H1 (cell line): ENCODE data around the gene EXOG.
"Not testable (repeated sequence)": the region's sequence is repeated elsewhere in the genome, so short reads cannot be mapped to it uniquely, and the experiment has no call there.

Source experiments
- ATF2 ChIP-seq: IDR thresholded peaks from 2 replicates; pipeline ENCODE4 v1.6.1; 2012; ENCODE audit warnings: low read length, inconsistent platforms
- CEBPB ChIP-seq: IDR thresholded peaks from 2 replicates; pipeline ENCODE4 v1.6.1; 2012; ENCODE audit warnings: low read depth, low read length
- CTCF ChIP-seq, 3 experiments: IDR thresholded peaks; 1 replicate in 2 of 3; 2 replicates in 1 of 3; pipeline versions ENCODE4 v1.5.1 to v1.6.1; 2011; ENCODE audit warnings: low read length in 3 of 3, mild to moderate bottlenecking in 3 of 3, inconsistent platforms in 2 of 3, low read depth in 1 of 3, moderate library complexity in 1 of 3; ENCODE audit not compliant: insufficient read depth in 1 of 3; ENCODE audit errors: control extremely low read depth in 1 of 3
- HDAC2 ChIP-seq, 2 experiments: fragments of 300-600 bp in 1 of 2; sonication (generic) in 1 of 2; IDR thresholded peaks; 2 replicates each; pipeline ENCODE4 v1.6.1; 2011 to 2012; ENCODE audit warnings: low read depth in 2 of 2, low read length in 2 of 2, mild to moderate bottlenecking in 2 of 2, moderate library complexity in 2 of 2, borderline replicate concordance in 1 of 2, inconsistent platforms in 1 of 2
- POLR2AphosphoS5 ChIP-seq: IDR thresholded peaks from 2 replicates; pipeline ENCODE4 v1.6.1; 2011; ENCODE audit warnings: low read depth, low read length
- SP2 ChIP-seq: IDR thresholded peaks from 2 replicates; pipeline ENCODE4 v1.6.1; 2012; ENCODE audit warnings: mild to moderate bottlenecking, low read length, inconsistent platforms
- TAF1 ChIP-seq: IDR thresholded peaks from 2 replicates; pipeline ENCODE4 v1.6.1; 2011; ENCODE audit warnings: mild to moderate bottlenecking, low read depth, low read length
- TBP ChIP-seq: IDR thresholded peaks from 2 replicates; pipeline ENCODE4 v1.6.1; 2011; ENCODE audit warnings: low read depth, low read length, improper control_type of control experiment
- ZNF274 ChIP-seq: IDR thresholded peaks from 2 replicates; pipeline ENCODE4 v1.7.0; 2012; ENCODE audit warnings: low read length, borderline replicate concordance; ENCODE audit errors: extremely low read depth

- not testable (repeated sequence) for TF ChIP-seq ATF2; TAF1; CTCF (IDR thresholded peaks at IDR 0.05; ENCODE audit: control extremely low read depth in 1 of 3, insufficient read depth in 1 of 3, low read depth in 1 of 3, low read length in 3 of 3); POLR2AphosphoS5; ZNF274; TBP; SP2; HDAC2 (IDR thresholded peaks at IDR 0.05; ENCODE audit: borderline replicate concordance in 1 of 2, low read depth in 2 of 2, low read length in 2 of 2); CEBPB
These were observed 70.7 kb downstream of the EXOG start for GRCh38 chr3:38566794-38567193.
